Gastroesophageal sphincter (tissue), 4 donors: ENCODE measurements around the gene CDC42BPG. TPM values are rescaled to one million over a fixed set of nuclear protein-coding genes. Genes with fewer than 3 reads are reported as not detected.
A peak's percentile ranks its signal among the peaks of the same experiment; 100 is the strongest.

Source experiments
- ATAC-seq: fragments of 150-250 bp; one replicate; pipeline ENCODE4 v1.9.1; 2016; ENCODE audit warnings: mild to moderate bottlenecking, moderate library complexity
- H3K27ac ChIP-seq, 4 donors: fragments of 200-600 bp; sonication (generic) in 3 of 4; 1 replicate in 3 of 4; 2 replicates in 1 of 4; pipeline ENCODE4 v1.5.1; 2016 to 2019
- H3K27me3 ChIP-seq: fragments of 200-600 bp; sonication (generic); one replicate; pipeline ENCODE4 v1.5.1; 2019
- H3K36me3 ChIP-seq, 2 donors: fragments of 200-600 bp; sonication (generic); one replicate each; pipeline ENCODE4 v1.5.1; 2019; ENCODE audit warnings: control low read depth in 1 of 2
- H3K4me1 ChIP-seq, 3 donors: fragments of 200-600 bp; sonication (generic); 1 replicate in 2 of 3; 2 replicates in 1 of 3; pipeline ENCODE4 v1.5.1; 2016 to 2019; ENCODE audit warnings: control low read depth in 2 of 3
- H3K4me3 ChIP-seq, 2 donors: fragments of 200-600 bp; sonication (generic); one replicate each; pipeline ENCODE4 v1.5.1; 2019; ENCODE audit warnings: mild to moderate bottlenecking in 1 of 2, moderate library complexity in 1 of 2
- H3K9me3 ChIP-seq, 3 donors: fragments of 200-600 bp; sonication (generic); one replicate each; pipeline ENCODE4 v1.5.1; 2017 to 2019; ENCODE audit warnings: control low read depth in 2 of 3
- CTCF ChIP-seq, 4 experiments: fragments of 200-600 bp in 2 of 4; fragments of 450-650 bp in 2 of 4; sonication (generic) in 1 of 4; IDR thresholded peaks; one replicate each; pipeline ENCODE4 v1.5.1; 2017 to 2019; ENCODE audit warnings: antibody characterized with exemption in 4 of 4, mild to moderate bottlenecking in 2 of 4, moderate library complexity in 2 of 4
- EP300 ChIP-seq: sonication (generic); formaldehyde crosslinking; IDR thresholded peaks from one replicate; pipeline ENCODE4 v1.6.1; 2017; ENCODE audit warnings: antibody characterized with exemption, mild to moderate bottlenecking
- POLR2A ChIP-seq, 2 donors: fragments of 450-650 bp; IDR thresholded peaks; one replicate each; pipeline ENCODE4 v1.6.1; 2017; ENCODE audit warnings: antibody characterized with exemption in 2 of 2, mild to moderate bottlenecking in 2 of 2, moderate library complexity in 1 of 2
- POLR2AphosphoS5 ChIP-seq: sonication (generic); formaldehyde crosslinking; IDR thresholded peaks from one replicate; pipeline ENCODE4 v1.6.1; 2017; ENCODE audit warnings: antibody characterized with exemption
- WGBS, 2 donors: methylation state at CpG; one replicate each; pipeline ENCODE4 v1.1.5; 2018; ENCODE audit warnings: low coverage in 1 of 2; 5-methylcytosine and 5-hydroxymethylcytosine counted together
- total RNA-seq, 4 donors: library from RNA; depleted of rRNA; stranded (reverse); fragments of >200 nt; gene quantifications; one replicate each; pipeline ENCODE4 v1.1.0, GENCODE V29; 2016

Gene CDC42BPG
- total RNA-seq, 4 donors from 2014 or later: 0.08 to 0.94 (median 0.22) TPM

GRCh38 chr11:64788321-64789215, 55.9 kb downstream of the CDC42BPG start:
- Histone ChIP-seq H3K9me3 (no peaks in the 10 kb centered on the region), H3K4me3 (no peak overlapping the region), H3K36me3 (peaks cover 0 to 50% of the 10 kb centered on the region in 2 donors), H3K27ac (peak overlapping the region in 2 of 4 donors; percentile 28 to 57), H3K27me3 (no peaks in the 10 kb centered on the region), H3K4me1 (peaks cover 0 to 8% (median 0%) of the 10 kb centered on the region in 3 donors)
- TF ChIP-seq CTCF (IDR thresholded peaks at IDR 0.05) (no peak), POLR2AphosphoS5 (no peak), POLR2A (IDR thresholded peaks at IDR 0.05) (no peak), EP300 (no peak)
- WGBS, 2 donors: 68% methylated on average over 3 of the region's 9 CpGs; no CpG with 5 or more reads in 1 of the 2 donors
- ATAC-seq: no peak

GRCh38 chr11:64787526-64788320, 56.7 kb downstream of the CDC42BPG start:
- Histone ChIP-seq H3K27ac (peak overlapping the region in 3 of 4 donors; percentile 28 to 57 (median 50)), H3K4me3 (no peak overlapping the region), H3K27me3 (no peaks in the 10 kb centered on the region), H3K9me3 (no peaks in the 10 kb centered on the region), H3K4me1 (peaks cover 0 to 8% (median 0%) of the 10 kb centered on the region in 3 donors), H3K36me3 (peaks cover 0 to 43% of the 10 kb centered on the region in 2 donors)
- TF ChIP-seq EP300: no peak
- peak in 3 of 4 experiments; percentile 63 to 76 (median 64) for TF ChIP-seq CTCF (IDR thresholded peaks at IDR 0.05)
- 38 to 45% methylated on average over 8 of the region's 15 CpGs for WGBS, 2 donors
- peak; percentile 75 for ATAC-seq

GRCh38 chr11:64786308-64786707, 58.1 kb downstream of the CDC42BPG start:
- Histone ChIP-seq H3K27me3 (no peaks in the 10 kb centered on the region), H3K9me3 (no peaks in the 10 kb centered on the region), H3K27ac (no peak overlapping the region), H3K4me1 (peaks cover 0 to 8% (median 0%) of the 10 kb centered on the region in 3 donors), H3K36me3 (peaks cover 0 to 29% of the 10 kb centered on the region in 2 donors), H3K4me3 (no peak overlapping the region)
- no peak for ATAC-seq
- 81 to 100% methylated on average over 2 to 10 of the region's 10 CpGs for WGBS, 2 donors
- TF ChIP-seq CTCF (IDR thresholded peaks at IDR 0.05) (no peak), POLR2A (IDR thresholded peaks at IDR 0.05) (no peak), EP300 (no peak), POLR2AphosphoS5 (no peak)

- Histone ChIP-seq H3K4me1 (peaks cover 0 to 8% (median 0%) of the 10 kb centered on the region in 3 donors), H3K27me3 (no peaks in the 10 kb centered on the region), H3K27ac (no peak overlapping the region), H3K36me3 (peaks cover 0 to 15% of the 10 kb centered on the region in 2 donors), H3K9me3 (no peaks in the 10 kb centered on the region), H3K4me3 (no peak overlapping the region)
- WGBS, 2 donors: 81 to 84% methylated on average over 7 to 12 of the region's 12 CpGs
- TF ChIP-seq EP300: no peak
- no peak for TF ChIP-seq POLR2AphosphoS5
- TF ChIP-seq POLR2A (IDR thresholded peaks at IDR 0.05): no peak
- TF ChIP-seq CTCF (IDR thresholded peaks at IDR 0.05): no peak
- no peak for ATAC-seq
Observed at GRCh38 chr11:64784813-64785581, 59.5 kb downstream of the CDC42BPG start.
